GM15510 (cell line): ENCODE data around the gene ARFGEF2.

Experiments used
- POLR2A ChIP-seq: IDR thresholded peaks from 3 replicates; pipeline ENCODE4 v1.6.1; 2011; ENCODE audit warnings: borderline replicate concordance; ENCODE audit not compliant: insufficient read length; ENCODE audit errors: extremely low read depth

ARFGEF2 gene

GRCh38 chr20:48910347-48910781 lies 11.1 kb upstream of the ARFGEF2 start:
- TF ChIP-seq POLR2A, result no peak

GRCh38 chr20:48912065-48912464 lies 9.4 kb upstream of the ARFGEF2 start:
- TF ChIP-seq POLR2A, result no peak

- no peak for TF ChIP-seq POLR2A
These were observed 4.8 kb upstream of the ARFGEF2 start for GRCh38 chr20:48916699-48917098.

- TF ChIP-seq POLR2A, result no peak
These were observed 2.1 kb upstream of the ARFGEF2 start for GRCh38 chr20:48919336-48919881.

- TF ChIP-seq POLR2A, result no peak
These were observed 1.5 kb upstream of the ARFGEF2 start for GRCh38 chr20:48919882-48920526.

- no peak for TF ChIP-seq POLR2A
These were observed 864 bp upstream of the ARFGEF2 start for GRCh38 chr20:48920527-48921167.

GRCh38 chr20:48921883-48922820 lies 641 bp downstream of the ARFGEF2 start:
- no peak for TF ChIP-seq POLR2A

- no peak for TF ChIP-seq POLR2A
These were observed 1.7 kb downstream of the ARFGEF2 start for GRCh38 chr20:48923149-48923718.

- no peak for TF ChIP-seq POLR2A
These were observed 3.2 kb downstream of the ARFGEF2 start for GRCh38 chr20:48924756-48925109.

GRCh38 chr20:48926267-48926666 lies 4.8 kb downstream of the ARFGEF2 start:
- TF ChIP-seq POLR2A, result no peak

GRCh38 chr20:48926821-48927220 lies 5.3 kb downstream of the ARFGEF2 start:
- no peak for TF ChIP-seq POLR2A

GRCh38 chr20:48928832-48929725 lies 7.6 kb downstream of the ARFGEF2 start:
- no peak for TF ChIP-seq POLR2A

GRCh38 chr20:48930035-48930434 lies 8.5 kb downstream of the ARFGEF2 start:
- no peak for TF ChIP-seq POLR2A

- no peak for TF ChIP-seq POLR2A
These were observed 9.4 kb downstream of the ARFGEF2 start for GRCh38 chr20:48930878-48931277.
